HG02623 (cell line): ENCODE measurements around the gene MS4A15.
"Not testable (repeated sequence)": the region's sequence is repeated elsewhere in the genome, so short reads cannot be mapped to it uniquely, and the experiment has no call there.

Source experiments
- ATAC-seq: cut with Tn5 transposase; IDR thresholded peaks from one replicate; pipeline ENCODE4 v1.9.1; 2021; ENCODE audit warnings: moderate library complexity; ENCODE audit not compliant: unreplicated experiment

The MS4A15 gene, protein sequence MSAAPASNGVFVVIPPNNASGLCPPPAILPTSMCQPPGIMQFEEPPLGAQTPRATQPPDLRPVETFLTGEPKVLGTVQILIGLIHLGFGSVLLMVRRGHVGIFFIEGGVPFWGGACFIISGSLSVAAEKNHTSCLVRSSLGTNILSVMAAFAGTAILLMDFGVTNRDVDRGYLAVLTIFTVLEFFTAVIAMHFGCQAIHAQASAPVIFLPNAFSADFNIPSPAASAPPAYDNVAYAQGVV

DNA sequence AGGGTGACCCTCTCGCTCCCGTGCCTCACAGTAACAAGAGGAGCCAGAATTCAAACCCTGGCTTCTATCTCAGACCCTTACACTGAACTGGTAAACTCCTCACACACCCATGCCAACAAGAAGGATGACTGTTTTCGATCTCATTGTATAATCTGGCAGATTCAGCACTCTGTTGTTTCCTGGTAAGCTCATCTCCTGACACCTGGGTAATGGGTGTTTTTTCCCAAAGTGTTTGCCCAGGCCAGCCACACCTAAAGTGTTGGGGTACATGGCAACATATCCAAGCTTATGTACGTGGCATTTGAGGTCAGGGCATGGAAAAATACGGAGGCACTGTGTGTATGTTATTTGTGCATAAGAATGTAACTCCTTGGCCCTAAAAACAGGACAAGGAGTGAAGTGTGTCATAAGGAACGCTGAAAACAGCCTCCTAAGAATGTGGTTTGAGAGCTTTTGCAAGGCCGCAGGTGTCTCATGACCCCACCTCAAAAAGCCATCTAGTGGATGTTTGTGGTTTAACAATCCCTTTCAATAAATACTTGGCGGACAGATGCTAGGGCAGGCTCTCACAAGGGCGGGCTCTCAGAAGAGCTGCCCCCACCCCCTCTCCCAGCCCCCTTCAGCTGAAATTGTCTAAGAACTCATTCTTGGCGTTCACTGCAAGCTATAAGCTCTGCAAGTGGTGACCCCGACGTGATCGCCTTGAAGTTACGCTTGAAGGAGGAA, at the start of gene MS4A15:
MS4A15 (plus strand) TSS at position 561 of the 726 bp plus-strand sequence. CDS start 6,867 bp downstream, outside the sequence.
- no peak for ATAC-seq

DNA sequence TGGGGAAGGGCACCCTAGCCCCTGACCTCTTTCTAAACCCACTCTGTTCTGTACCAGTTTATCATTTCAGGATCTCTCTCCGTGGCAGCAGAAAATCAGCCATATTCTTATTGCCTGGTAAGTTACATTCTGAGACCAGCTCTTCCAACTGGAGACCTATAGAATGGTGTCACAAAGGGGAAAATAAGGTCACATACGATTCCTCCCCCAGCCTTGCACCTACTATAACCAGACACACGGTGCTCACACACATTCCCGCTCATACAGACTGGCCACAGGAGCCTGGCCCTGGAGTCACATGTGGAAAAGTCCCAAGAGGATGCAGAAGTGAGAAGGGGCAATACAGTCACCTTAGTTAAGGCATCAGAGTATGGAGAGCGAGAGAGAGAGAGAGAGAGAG, 49.7 kb upstream of the MS4A15 start:
- no peak for ATAC-seq

DNA sequence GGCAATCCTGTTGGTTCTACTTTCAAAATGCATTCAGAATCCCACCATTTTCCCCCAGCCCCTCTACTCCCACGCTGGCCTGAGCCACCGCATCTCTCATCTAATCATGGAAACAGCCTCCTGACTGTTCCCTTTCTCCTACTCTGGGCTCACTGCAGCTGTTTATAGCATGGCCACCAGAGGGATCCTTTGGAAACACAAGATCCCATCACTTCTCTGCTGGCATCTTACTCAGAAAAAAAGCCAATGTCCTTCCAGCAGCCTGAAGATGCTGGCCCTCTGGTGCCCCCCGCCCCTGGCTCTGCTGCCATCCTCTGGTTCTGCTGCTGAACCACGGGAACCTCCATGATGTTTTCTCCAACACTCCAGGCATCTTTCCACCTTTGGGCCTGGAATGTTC, 46.2 kb upstream of the MS4A15 start:
- no peak for ATAC-seq

DNA sequence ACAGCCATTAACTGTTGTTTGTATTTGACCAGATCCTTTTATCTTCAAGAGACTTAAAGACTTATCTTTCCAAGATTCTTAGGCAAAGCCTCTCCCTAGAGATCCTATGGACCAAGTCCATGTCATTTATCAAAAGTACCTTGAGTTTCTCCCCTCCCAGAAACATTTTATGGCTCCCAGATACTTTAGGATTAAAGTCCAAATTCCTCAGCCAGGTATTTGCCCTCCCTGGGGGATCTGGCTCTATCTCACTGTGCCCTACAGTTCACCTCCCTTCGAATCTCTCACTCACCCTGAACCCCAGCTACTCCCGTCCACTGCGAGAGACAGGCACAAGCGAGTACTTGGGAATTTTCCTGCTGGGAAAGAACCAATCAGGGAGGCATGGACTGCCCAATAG, 45.4 kb upstream of the MS4A15 start:
- no peak for ATAC-seq

DNA sequence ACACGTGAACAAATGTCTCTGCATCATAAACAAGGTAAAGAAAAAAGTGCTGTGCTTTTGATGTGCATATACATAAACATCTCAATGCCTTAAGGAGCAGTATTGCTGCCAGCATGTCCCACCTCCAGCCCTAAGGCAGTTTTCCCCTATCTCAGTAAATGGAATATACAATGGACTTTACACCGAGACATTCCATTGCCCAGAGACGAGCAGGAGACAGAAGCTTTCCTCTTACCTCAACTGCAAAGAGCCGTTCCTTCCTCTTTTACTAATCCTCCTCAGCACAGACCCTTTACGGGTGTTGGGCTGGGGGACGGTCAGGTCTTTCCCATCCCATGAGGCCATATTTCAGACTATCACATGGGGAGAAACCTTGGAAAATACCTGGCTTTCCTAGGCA, 43.2 kb upstream of the MS4A15 start:
- ATAC-seq = not testable (repeated sequence)

DNA sequence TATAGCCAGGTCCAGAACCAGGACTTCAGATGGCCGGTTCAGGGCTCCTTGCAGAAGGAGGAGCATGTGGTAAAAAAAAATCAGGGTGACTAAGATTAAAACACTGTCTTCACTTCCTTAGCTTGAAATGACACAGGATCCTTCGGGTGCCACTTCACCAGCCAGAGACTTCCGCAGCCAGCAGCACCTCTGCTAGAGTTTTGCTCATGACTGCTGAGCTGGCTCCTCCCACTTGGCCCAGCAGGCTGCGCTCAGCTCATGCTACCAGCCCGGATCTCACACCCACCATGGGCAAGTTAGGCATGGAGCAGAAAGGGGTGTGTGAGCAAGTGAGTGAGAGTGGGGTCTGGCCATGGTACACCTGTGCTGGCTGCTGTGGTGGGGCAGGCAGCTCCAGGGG, 38.7 kb upstream of the MS4A15 start:
- ATAC-seq = no peak

DNA sequence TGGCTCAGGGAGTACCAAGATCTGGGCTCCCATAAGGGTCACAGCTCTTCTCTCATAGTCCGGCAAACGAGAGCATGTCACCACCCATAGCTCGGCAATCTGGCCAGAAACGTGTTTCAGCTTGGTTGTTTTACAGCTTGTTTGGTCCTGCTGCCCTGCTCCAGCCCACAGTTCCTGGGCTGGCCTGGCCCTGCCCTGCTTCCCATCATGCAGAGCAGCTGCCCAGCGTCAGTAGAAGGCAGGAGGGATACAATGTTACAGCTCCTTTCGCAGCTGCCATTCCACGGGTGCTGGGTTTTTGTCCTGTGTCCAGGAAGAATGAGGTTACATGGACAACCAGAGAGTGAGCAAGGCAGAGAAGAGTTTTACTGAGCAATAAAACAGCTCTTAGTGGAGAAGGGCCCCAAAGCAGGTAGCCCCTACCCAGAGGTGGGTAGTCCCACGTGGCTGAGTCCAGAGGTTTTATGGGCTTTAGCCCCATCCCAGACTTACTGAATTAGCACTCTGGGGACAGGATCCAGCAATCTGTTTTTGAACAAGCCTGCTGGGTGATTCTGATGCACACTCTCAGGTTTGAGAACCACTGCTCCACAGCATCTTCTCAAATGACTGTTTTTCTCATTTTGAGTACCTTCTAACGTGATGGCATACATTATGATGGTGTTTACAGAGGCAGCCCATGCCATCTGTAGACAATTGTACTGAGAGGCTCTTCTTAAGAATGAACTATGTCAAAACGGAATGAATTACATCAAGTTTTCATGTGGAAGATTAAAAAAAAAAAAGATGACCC, 37.9 kb upstream of the MS4A15 start:
- ATAC-seq = no peak

DNA sequence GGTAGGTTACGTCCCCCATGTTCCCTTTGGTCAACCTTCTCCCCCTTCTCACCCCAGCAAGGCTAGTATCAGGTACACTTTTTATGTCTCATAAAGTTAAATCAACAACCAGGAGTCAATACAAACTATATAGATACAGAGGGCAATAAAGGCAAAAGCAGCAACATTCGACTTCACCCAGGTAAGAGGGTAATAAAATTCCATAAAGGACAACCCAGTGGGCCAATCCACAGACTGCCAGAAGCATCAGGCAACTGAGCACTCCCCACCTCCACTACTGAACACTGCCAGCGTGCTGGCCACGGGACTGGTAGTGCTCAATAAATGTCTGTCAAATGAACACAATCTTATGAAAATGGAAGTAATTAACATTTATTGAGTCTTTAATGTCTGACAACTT, 37.3 kb upstream of the MS4A15 start:
- no peak for ATAC-seq

DNA sequence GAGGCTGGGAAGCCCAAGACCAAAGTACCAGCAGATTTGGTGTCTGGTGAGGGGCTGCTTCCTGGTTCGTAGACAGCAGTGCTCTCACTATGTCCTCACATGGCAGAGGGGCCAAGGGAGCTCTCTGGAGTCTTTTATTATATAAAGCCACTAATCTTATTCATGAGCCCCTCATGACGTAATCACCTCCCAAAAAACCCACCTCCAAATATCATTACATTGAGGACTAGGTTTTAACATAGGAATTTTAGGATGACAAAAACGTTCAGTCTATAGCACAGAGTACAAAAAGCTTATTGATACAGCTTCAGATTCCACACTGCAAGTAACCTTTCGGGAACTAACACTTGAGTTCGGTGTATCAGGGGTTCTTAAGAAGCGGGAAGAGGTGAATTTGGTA, 36.2 kb upstream of the MS4A15 start:
- ATAC-seq = no peak

DNA sequence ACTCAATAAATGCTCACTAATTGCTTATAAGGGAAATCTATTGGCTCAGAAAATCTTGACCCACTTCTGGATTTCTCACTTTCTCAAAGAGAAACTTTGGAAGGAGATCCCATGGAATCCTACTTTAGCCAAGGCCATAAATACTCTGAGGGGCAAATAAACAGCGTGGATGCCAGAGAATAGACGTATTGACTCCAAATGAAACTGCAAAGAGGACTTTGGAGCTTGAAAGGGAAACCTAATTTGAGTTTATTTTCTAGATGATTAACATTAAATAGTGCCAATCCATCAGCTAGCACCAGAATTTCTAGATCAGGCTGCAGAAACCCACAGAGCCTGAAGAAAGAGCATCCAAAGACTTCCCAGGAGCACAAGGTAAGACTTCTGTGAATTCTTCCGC, 32.2 kb upstream of the MS4A15 start, which contains the start of gene MS4A18:
MS4A18 (plus strand) TSS at position 301 of the 400 bp plus-strand sequence.
- ATAC-seq = no peak

DNA sequence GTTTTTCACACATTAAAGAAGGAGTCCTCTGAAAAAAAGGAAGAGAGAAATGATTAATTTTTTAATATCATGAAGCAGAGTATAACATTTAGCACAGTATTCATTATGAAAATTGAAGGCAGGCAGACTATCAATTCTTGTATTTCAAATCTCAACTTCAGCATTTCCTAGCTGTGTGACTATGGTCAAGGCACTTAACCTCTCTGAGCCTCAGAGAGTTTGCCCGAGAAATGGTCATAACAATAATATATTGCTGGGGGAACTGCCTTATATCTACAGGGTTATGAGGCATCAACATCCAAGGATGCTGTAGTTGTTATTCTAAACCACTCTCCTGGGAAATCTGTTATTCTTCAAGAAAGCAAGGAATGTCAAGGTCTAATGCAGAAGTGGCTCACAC, 31.1 kb upstream of the MS4A15 start:
- ATAC-seq = no peak

DNA sequence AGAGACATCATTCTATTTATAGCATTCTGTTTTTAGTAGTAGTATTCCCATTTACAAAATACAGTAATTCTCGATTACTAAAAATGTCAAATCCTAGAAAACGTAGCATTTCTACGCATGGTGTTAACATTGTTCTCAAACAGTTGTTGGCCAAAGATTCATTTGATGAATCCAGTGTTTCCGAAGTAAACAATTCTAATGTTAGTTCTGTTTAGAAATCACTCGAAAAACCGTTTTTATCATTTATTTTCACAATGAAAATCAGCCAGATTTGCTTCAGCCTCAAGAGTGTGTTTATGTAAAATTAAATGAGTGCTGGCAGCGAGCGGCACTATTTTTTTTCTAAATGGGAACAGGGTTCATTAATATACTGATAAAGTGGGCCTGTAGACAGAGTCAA, 25.1 kb upstream of the MS4A15 start:
- ATAC-seq = no peak

DNA sequence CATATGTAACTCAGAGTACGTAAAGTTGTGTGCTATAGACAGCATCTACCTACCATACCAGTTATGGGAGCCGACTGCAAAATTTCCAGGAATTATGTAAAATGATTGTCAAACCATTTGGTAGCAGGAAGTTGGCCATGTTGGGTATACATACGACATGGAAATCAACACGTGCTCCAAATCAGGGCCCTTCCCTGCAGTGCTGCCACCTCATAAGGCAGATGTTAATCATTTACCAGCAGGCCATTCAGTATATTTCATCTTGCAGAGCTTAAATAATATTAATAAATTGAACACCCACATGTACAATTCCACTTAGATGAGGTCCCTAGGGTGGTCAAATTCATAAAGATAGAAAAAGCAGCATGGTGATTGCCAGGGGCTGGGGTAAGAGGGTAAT, 22.4 kb upstream of the MS4A15 start:
- no peak for ATAC-seq

DNA sequence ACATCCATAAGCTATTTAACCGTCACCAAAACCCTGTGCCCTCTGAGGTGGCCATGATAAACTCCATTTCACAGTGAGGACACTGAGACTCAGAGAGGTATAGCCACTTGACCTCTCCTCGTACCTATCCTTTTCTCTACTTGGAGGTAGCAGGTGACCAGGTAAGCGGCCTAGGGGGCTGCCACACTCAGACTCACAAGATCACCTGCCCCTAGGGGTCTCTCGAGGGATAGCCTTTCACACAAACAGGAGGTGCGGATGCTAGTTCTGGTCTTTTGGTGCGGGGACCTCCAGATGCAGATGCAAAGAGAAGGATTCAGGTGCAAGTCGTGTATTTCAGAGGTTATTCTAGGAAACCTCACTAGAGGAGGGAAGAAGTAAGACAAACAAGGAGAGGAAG, 17.6 kb upstream of the MS4A15 start:
- ATAC-seq = no peak

DNA sequence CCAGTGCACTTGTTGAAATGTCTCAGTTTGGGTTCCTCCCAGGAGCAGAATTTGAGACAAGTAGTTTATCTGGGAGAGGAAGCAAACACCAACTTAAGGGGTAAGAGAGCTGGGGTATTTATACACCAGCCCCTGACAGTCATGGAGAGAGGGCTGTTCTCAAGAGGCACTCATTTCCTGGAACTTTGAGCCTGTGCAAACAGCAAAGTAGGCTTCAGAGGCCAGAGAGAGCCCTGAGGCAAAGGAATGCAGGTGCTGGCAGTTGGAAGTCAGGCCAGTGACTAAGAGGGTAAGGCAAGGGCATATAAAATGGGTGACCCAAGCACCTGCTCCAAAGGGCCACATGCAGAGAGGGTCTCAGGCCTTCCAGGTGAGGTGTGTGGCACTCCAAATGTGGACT, 16.1 kb upstream of the MS4A15 start:
- ATAC-seq = no peak

DNA sequence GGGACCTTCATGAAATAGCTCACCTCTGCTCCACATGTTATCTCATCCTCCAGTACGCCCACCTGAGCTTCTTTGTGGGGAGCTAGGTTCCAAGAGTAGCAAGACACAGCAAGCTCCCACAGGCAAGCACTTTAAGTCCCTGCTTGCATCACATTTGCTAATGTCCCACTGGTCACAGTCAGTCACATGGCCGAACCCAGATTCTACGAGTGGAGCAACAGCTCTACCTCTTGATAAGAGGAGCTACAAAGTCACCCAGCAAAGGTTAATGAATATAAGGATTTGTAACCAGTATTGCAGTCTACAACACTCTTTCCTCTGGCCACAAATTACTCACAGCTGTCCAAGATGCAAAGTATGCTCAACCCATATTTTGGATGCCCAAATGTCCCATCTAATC, 15.2 kb upstream of the MS4A15 start:
- no peak for ATAC-seq

DNA sequence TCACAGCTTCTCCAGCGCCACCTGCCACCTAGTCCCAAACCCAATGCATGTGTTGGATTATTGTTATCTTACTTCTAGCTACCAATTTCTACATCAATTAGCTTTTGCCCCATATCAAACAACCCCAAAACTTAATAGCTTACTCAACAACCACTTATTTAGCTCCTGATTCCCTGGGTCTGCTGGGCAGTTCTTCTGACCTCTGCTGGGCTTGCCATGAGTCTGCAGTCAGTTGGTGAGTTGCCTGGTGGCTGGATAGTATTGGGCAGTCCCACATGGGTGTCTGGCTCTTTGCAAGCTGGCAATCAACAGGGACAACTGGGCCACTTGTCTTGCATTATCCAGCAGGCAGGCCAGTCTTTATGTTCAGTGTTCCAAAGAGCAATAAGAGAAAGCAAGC, 13.6 kb upstream of the MS4A15 start:
- ATAC-seq = no peak

DNA sequence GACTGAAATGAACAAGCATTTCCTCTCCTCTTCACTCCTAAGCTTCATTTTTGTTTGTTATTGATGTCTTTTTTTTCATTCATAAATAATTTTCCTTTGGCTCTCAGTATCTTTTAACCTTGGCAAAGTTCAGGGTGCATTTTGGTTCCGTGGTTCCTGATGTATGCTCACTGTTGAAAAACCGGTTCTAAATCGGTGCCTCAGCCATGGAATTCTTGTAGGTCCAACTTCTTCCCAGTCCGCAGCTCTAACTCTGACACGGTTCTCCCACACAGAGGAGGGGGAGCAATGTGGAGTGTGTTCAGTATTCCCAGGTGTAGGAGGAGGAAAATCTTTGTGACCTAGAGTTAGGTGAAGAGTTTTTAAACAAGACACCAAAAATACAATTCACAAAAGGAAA, 12.6 kb upstream of the MS4A15 start:
- ATAC-seq = no peak

DNA sequence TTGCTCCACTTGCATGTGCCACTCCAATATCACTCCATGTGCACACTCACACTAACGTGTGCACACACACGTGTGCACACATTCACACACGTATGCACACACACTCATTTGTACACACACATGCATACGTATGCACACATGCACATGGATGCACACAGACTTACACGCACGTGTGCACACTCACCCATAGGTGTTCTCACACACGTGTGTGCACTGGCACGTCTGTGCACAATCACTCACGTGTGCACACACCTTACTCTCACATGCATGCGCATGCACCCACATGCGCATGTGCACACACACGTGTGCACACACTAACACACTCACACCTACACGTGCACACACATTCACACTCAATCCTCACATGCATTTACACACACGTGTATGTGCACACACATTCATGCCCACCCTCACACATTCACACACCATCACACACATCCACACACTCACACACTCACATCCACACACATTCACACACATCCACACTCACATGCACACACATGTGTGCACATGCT, 9.3 kb upstream of the MS4A15 start:
- no peak for ATAC-seq

DNA sequence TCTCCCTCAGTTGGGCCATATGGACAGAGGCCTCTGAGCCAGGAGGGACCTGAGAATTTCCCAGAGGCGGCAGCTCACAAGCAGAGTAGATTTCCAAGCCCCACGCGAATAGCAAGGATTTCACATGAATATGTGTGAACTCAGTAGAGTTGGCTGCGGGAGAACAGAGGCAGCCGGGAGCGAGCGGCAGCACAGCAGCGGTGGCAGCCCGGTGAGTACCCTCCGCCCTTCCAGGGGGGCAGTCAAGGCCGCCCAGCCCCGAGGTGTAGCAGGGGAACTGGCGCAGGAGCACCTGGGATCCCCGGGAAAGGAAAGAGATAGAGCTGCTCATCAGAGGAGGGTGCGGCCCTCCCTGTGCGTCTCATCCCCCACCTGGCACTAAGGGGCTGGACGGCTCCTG, 8.4 kb upstream of the MS4A15 start:
- ATAC-seq = no peak

DNA sequence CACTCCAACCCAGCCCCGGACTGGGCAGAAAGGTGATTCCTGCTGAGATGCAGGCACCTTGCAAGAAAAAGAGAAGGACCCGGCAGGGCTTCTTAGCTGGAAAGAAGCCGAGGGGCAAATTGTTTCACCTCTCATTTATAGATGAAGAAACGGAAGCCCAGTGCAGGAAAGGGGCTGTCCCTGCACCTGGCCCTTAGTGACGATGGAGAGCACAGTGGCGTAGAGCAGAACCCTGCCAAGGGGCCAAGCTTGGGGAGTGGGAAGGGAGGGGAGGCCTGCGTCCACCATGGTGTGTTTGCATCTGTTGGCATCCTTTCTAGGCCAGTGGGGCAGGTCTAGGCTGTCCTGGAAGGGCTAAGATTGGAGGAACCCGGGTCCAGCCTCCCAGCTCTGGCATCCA, 7.8 kb upstream of the MS4A15 start:
- ATAC-seq = no peak

DNA sequence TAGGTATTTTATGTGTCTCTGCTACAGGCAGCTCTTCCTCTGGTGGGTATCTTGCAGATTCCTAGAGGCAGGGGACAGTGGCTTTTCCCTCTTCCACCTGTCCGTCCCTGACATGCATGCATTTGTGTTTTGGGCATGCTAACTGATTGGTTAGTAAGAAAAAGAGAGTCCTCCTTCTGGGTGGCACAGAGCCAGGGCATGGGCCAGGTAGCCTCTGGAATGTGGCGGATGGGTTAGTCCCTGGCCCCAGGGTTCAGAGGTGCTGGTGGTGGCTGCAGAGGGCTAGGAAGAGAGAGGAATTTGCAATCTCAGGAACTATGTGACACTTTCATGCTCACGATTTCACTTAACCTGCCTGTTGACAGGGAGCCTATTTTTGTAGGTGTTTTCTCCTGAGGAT, 5.8 kb upstream of the MS4A15 start:
- ATAC-seq = no peak
